HG02759 (cell line): ENCODE data around the gene MPRIP.

Source experiments
- ATAC-seq: cut with Tn5 transposase; IDR thresholded peaks from one replicate; pipeline ENCODE4 v1.9.1; 2021; ENCODE audit warnings: mild to moderate bottlenecking, moderate library complexity; ENCODE audit not compliant: unreplicated experiment

Gene MPRIP

GRCh38 chr17:17105976-17106375 lies 63.7 kb downstream of the MPRIP start:
- no peak for ATAC-seq

- ATAC-seq = no peak
Measured at GRCh38 chr17:17106756-17107155, 64.5 kb downstream of the MPRIP start.

- ATAC-seq = no peak
Measured at GRCh38 chr17:17107281-17107680, 65.0 kb downstream of the MPRIP start.

- no peak for ATAC-seq
Measured at GRCh38 chr17:17107891-17108431, 65.7 kb downstream of the MPRIP start.

- no peak for ATAC-seq
Measured at GRCh38 chr17:17108451-17109049, 66.3 kb downstream of the MPRIP start.

- no peak for ATAC-seq
Measured at GRCh38 chr17:17109256-17109655, 67.0 kb downstream of the MPRIP start.

- no peak for ATAC-seq
Measured at GRCh38 chr17:17109907-17110306, 67.7 kb downstream of the MPRIP start.

- ATAC-seq = no peak
Measured at GRCh38 chr17:17110520-17110919, 68.3 kb downstream of the MPRIP start.

- ATAC-seq = no peak
Measured at GRCh38 chr17:17111401-17112393, 69.4 kb downstream of the MPRIP start.

- ATAC-seq = no peak
Measured at GRCh38 chr17:17112628-17113200, 70.5 kb downstream of the MPRIP start.

GRCh38 chr17:17114592-17115225 lies 72.5 kb downstream of the MPRIP start:
- no peak for ATAC-seq

GRCh38 chr17:17115620-17116019 lies 73.4 kb downstream of the MPRIP start:
- no peak for ATAC-seq

- ATAC-seq = no peak
Measured at GRCh38 chr17:17116406-17116805, 74.1 kb downstream of the MPRIP start.

GRCh38 chr17:17117923-17118322 lies 75.7 kb downstream of the MPRIP start:
- ATAC-seq = no peak

GRCh38 chr17:17118399-17118798 lies 76.1 kb downstream of the MPRIP start:
- no peak for ATAC-seq

GRCh38 chr17:17119106-17119505 lies 76.8 kb downstream of the MPRIP start:
- ATAC-seq = no peak

GRCh38 chr17:17119533-17119932 lies 77.3 kb downstream of the MPRIP start:
- no peak for ATAC-seq

- ATAC-seq = no peak
Measured at GRCh38 chr17:17120294-17120693, 78.0 kb downstream of the MPRIP start.

- no peak for ATAC-seq
Measured at GRCh38 chr17:17120701-17121100, 78.4 kb downstream of the MPRIP start.

- ATAC-seq = no peak
Measured at GRCh38 chr17:17121162-17121561, 78.9 kb downstream of the MPRIP start.
